Spleen (tissue), 7 donors: Measurements from ENCODE around the gene FAM174B.

Source experiments
- POLR2AphosphoS5 ChIP-seq, 3 donors: sonication (generic); formaldehyde crosslinking; IDR thresholded peaks; one replicate each; pipeline ENCODE4 v1.5.1; 2017; ENCODE audit warnings: antibody characterized with exemption in 3 of 3
- TF ChIP-seq, protein P1 (sequence below), 11 experiments: fragments of 200-600 bp in 7 of 11; fragments of 450-650 bp in 4 of 11; sonication (generic) in 4 of 11; IDR thresholded peaks in 8 of 11; conservative IDR thresholded peaks in 3 of 11; 1 replicate in 7 of 11; 2 replicates in 4 of 11; pipeline versions ENCODE4 v1.4.0 to v1.8.0; 2016 to 2021; ENCODE audit warnings: antibody characterized with exemption in 11 of 11, inconsistent platforms in 4 of 11, mild to moderate bottlenecking in 1 of 11
- donor health status: DM: no; HTN: no; CAD: no; lungs with moderate emphysema.
- donor health status: DM: no; HTN: no; CAD: no.
- donor health status: DM: no; HTN: no; CAD: no.

DNA sequence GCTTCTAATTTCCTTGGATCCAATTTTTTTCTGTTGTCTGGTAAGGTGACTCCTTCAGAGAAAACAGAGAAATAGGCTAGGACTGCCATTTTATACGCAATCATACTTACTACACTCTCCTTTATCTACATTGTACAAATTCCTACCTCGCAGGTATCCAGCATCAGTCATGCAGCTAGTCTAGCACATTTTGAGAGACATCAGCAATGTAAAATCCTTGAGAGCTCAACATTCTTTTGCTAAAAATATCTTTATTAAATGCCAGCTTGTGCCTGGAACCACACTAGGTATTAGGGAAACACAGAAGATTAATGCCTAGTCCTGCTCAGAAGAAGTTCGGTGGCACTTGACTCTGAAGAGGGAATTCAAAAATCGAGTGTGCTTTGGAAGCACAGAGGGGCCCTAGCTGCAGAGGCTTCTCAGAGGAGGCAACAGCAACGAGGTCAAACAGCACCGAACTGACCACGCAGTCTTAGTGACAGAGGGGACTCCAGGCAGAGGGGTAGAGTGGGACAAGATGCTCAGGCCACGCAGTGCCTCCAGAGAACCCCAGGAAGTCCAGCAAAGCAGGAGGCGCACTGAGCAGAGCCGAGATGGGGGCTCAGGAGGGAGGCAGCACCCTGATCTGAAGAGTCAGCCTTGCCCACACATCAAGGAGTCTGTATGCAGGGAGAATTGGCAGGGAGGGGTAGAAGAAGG, 3.5 kb downstream of the FAM174B start:
- TF ChIP-seq, protein P1, sequence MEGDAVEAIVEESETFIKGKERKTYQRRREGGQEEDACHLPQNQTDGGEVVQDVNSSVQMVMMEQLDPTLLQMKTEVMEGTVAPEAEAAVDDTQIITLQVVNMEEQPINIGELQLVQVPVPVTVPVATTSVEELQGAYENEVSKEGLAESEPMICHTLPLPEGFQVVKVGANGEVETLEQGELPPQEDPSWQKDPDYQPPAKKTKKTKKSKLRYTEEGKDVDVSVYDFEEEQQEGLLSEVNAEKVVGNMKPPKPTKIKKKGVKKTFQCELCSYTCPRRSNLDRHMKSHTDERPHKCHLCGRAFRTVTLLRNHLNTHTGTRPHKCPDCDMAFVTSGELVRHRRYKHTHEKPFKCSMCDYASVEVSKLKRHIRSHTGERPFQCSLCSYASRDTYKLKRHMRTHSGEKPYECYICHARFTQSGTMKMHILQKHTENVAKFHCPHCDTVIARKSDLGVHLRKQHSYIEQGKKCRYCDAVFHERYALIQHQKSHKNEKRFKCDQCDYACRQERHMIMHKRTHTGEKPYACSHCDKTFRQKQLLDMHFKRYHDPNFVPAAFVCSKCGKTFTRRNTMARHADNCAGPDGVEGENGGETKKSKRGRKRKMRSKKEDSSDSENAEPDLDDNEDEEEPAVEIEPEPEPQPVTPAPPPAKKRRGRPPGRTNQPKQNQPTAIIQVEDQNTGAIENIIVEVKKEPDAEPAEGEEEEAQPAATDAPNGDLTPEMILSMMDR (IDR thresholded peaks at IDR 0.05 in 8 of 11, conservative IDR thresholded peaks at IDR 0.05 in 3 of 11) = no peak
- TF ChIP-seq POLR2AphosphoS5 (IDR thresholded peaks at IDR 0.05) = no peak
